ENCODE measurements around the gene EFNB2. TPM values are rescaled to one million over a fixed set of nuclear protein-coding genes. Genes with fewer than 3 reads are reported as not detected.

Gene EFNB2
- total RNA-seq, 1 experiment from 2014 or later: 0.07 TPM

- no peak for DNase-seq
- Histone ChIP-seq H3K27me3 (ENCODE audit: low read length) (no peaks in the 10 kb centered on the region), H3K9me2 (replicated peaks; ENCODE audit: insufficient read depth, low read length) (no peaks in the 10 kb centered on the region), H3K4me3 (ENCODE audit: low read length) (no peak overlapping the region), H3K4me2 (ENCODE audit: low read depth, low read length, poor library complexity, severe bottlenecking) (no peak overlapping the region), H3K4me1 (ENCODE audit: low read length) (peaks cover 46% of the 10 kb centered on the region), H2AFZ (ENCODE audit: low read length) (no peak overlapping the region), H4K20me1 (ENCODE audit: insufficient read depth, low read depth, low read length) (peaks cover 85% of the 10 kb centered on the region), H3K9ac (ENCODE audit: low read length) (no peak overlapping the region), H3K36me3 (ENCODE audit: insufficient read depth, low read length) (peaks cover 65% of the 10 kb centered on the region), H3K27ac (ENCODE audit: low read length) (no peak overlapping the region), H3K9me3 (ENCODE audit: low read length) (no peaks in the 10 kb centered on the region), H3K79me2 (ENCODE audit: low read length) (peaks cover 98% of the 10 kb centered on the region)
Measured at GRCh38 chr13:106558527-106558926, 23.1 kb upstream of the EFNB2 start.

GRCh38 chr13:106555631-106556328, 20.3 kb upstream of the EFNB2 start:
- Histone ChIP-seq H3K9ac (ENCODE audit: low read length) (no peak overlapping the region), H2AFZ (ENCODE audit: low read length) (no peak overlapping the region), H3K4me1 (ENCODE audit: low read length) (peaks cover 23% of the 10 kb centered on the region), H3K36me3 (ENCODE audit: insufficient read depth, low read length) (peaks cover 91% of the 10 kb centered on the region), H3K79me2 (ENCODE audit: low read length) (peaks cover 99% of the 10 kb centered on the region), H3K4me3 (ENCODE audit: low read length) (no peak overlapping the region), H3K27ac (ENCODE audit: low read length) (no peak overlapping the region), H3K9me2 (replicated peaks; ENCODE audit: insufficient read depth, low read length) (no peaks in the 10 kb centered on the region), H3K9me3 (ENCODE audit: low read length) (no peaks in the 10 kb centered on the region), H4K20me1 (ENCODE audit: insufficient read depth, low read depth, low read length) (peaks cover 86% of the 10 kb centered on the region), H3K4me2 (ENCODE audit: low read depth, low read length, poor library complexity, severe bottlenecking) (no peak overlapping the region), H3K27me3 (ENCODE audit: low read length) (no peaks in the 10 kb centered on the region)
- DNase-seq: peak; percentile 5

- Histone ChIP-seq H3K9me2 (replicated peaks; ENCODE audit: insufficient read depth, low read length) (no peaks in the 10 kb centered on the region), H3K4me2 (ENCODE audit: low read depth, low read length, poor library complexity, severe bottlenecking) (no peak overlapping the region), H3K79me2 (ENCODE audit: low read length) (peaks cover 97% of the 10 kb centered on the region), H3K36me3 (ENCODE audit: insufficient read depth, low read length) (peaks cover 65% of the 10 kb centered on the region), H3K4me1 (ENCODE audit: low read length) (no peaks in the 10 kb centered on the region), H3K4me3 (ENCODE audit: low read length) (no peak overlapping the region), H4K20me1 (ENCODE audit: insufficient read depth, low read depth, low read length) (peaks cover 80% of the 10 kb centered on the region), H3K27ac (ENCODE audit: low read length) (no peak overlapping the region), H3K9ac (ENCODE audit: low read length) (no peak overlapping the region), H3K27me3 (ENCODE audit: low read length) (no peaks in the 10 kb centered on the region), H3K9me3 (ENCODE audit: low read length) (no peaks in the 10 kb centered on the region), H2AFZ (ENCODE audit: low read length) (no peak overlapping the region)
- no peak for DNase-seq
Measured at GRCh38 chr13:106551751-106552150, 16.3 kb upstream of the EFNB2 start.

- no peak overlapping the region for H3K27ac ChIP-seq (ENCODE audit: low read length)
- H3K27me3 ChIP-seq (ENCODE audit: low read length): no peaks in the 10 kb centered on the region
- H3K9me3 ChIP-seq (ENCODE audit: low read length): no peaks in the 10 kb centered on the region
- H3K9ac ChIP-seq (ENCODE audit: low read length): no peak overlapping the region
- H3K79me2 ChIP-seq (ENCODE audit: low read length): peaks cover 97% of the 10 kb centered on the region
- no peak overlapping the region for H3K4me3 ChIP-seq (ENCODE audit: low read length)
- DNase-seq: no peak
- H2AFZ ChIP-seq (ENCODE audit: low read length): no peak overlapping the region
- H3K9me2 ChIP-seq (replicated peaks; ENCODE audit: insufficient read depth, low read length): no peaks in the 10 kb centered on the region
- no peaks in the 10 kb centered on the region for H3K4me1 ChIP-seq (ENCODE audit: low read length)
- H4K20me1 ChIP-seq (ENCODE audit: insufficient read depth, low read depth, low read length): peaks cover 79% of the 10 kb centered on the region
- peaks cover 62% of the 10 kb centered on the region for H3K36me3 ChIP-seq (ENCODE audit: insufficient read depth, low read length)
- H3K4me2 ChIP-seq (ENCODE audit: low read depth, low read length, poor library complexity, severe bottlenecking): no peak overlapping the region
Measured at GRCh38 chr13:106551350-106551749, 15.9 kb upstream of the EFNB2 start.

GRCh38 chr13:106550570-106551135, 15.2 kb upstream of the EFNB2 start:
- no peak overlapping the region for H3K4me2 ChIP-seq (ENCODE audit: low read depth, low read length, poor library complexity, severe bottlenecking)
- no peak overlapping the region for H2AFZ ChIP-seq (ENCODE audit: low read length)
- H3K9me2 ChIP-seq (replicated peaks; ENCODE audit: insufficient read depth, low read length): no peaks in the 10 kb centered on the region
- H3K27ac ChIP-seq (ENCODE audit: low read length): no peak overlapping the region
- no peaks in the 10 kb centered on the region for H3K27me3 ChIP-seq (ENCODE audit: low read length)
- H3K36me3 ChIP-seq (ENCODE audit: insufficient read depth, low read length): peaks cover 62% of the 10 kb centered on the region
- H3K9me3 ChIP-seq (ENCODE audit: low read length): no peaks in the 10 kb centered on the region
- DNase-seq: no peak
- H3K4me3 ChIP-seq (ENCODE audit: low read length): no peak overlapping the region
- no peak overlapping the region for H3K9ac ChIP-seq (ENCODE audit: low read length)
- no peaks in the 10 kb centered on the region for H3K4me1 ChIP-seq (ENCODE audit: low read length)
- H3K79me2 ChIP-seq (ENCODE audit: low read length): peaks cover 97% of the 10 kb centered on the region
- peaks cover 78% of the 10 kb centered on the region for H4K20me1 ChIP-seq (ENCODE audit: insufficient read depth, low read depth, low read length)

- H3K4me1 ChIP-seq (ENCODE audit: low read length): no peaks in the 10 kb centered on the region
- H3K4me2 ChIP-seq (ENCODE audit: low read depth, low read length, poor library complexity, severe bottlenecking): no peak overlapping the region
- no peak overlapping the region for H3K4me3 ChIP-seq (ENCODE audit: low read length)
- peaks cover 70% of the 10 kb centered on the region for H4K20me1 ChIP-seq (ENCODE audit: insufficient read depth, low read depth, low read length)
- H2AFZ ChIP-seq (ENCODE audit: low read length): no peak overlapping the region
- no peaks in the 10 kb centered on the region for H3K27me3 ChIP-seq (ENCODE audit: low read length)
- no peak for DNase-seq
- H3K79me2 ChIP-seq (ENCODE audit: low read length): peaks cover 85% of the 10 kb centered on the region
- peaks cover 60% of the 10 kb centered on the region for H3K36me3 ChIP-seq (ENCODE audit: insufficient read depth, low read length)
- no peak overlapping the region for H3K9ac ChIP-seq (ENCODE audit: low read length)
- H3K27ac ChIP-seq (ENCODE audit: low read length): no peak overlapping the region
- H3K9me3 ChIP-seq (ENCODE audit: low read length): no peaks in the 10 kb centered on the region
- H3K9me2 ChIP-seq (replicated peaks; ENCODE audit: insufficient read depth, low read length): no peaks in the 10 kb centered on the region
Measured at GRCh38 chr13:106548064-106548696, 12.7 kb upstream of the EFNB2 start.

GRCh38 chr13:106541826-106542225, 6.4 kb upstream of the EFNB2 start:
- H3K4me1 ChIP-seq (ENCODE audit: low read length): peaks cover 1% of the 10 kb centered on the region; the same call in 1 of the 2 replicates
- H3K79me2 ChIP-seq (ENCODE audit: low read length): peaks cover 24% of the 10 kb centered on the region
- H3K4me3 ChIP-seq (ENCODE audit: low read length): no peak overlapping the region
- no peaks in the 10 kb centered on the region for H3K9me3 ChIP-seq (ENCODE audit: low read length)
- no peak overlapping the region for H3K9ac ChIP-seq (ENCODE audit: low read length)
- no peak overlapping the region for H3K27ac ChIP-seq (ENCODE audit: low read length)
- DNase-seq: no peak
- no peaks in the 10 kb centered on the region for H3K27me3 ChIP-seq (ENCODE audit: low read length)
- H3K9me2 ChIP-seq (replicated peaks; ENCODE audit: insufficient read depth, low read length): no peaks in the 10 kb centered on the region
- H3K36me3 ChIP-seq (ENCODE audit: insufficient read depth, low read length): peaks cover 53% of the 10 kb centered on the region; the same call in 1 of the 2 replicates
- no peak overlapping the region for H2AFZ ChIP-seq (ENCODE audit: low read length)
- H3K4me2 ChIP-seq (ENCODE audit: low read depth, low read length, poor library complexity, severe bottlenecking): no peak overlapping the region
- peaks cover 29% of the 10 kb centered on the region for H4K20me1 ChIP-seq (ENCODE audit: insufficient read depth, low read depth, low read length)

- Histone ChIP-seq H3K9me3 (ENCODE audit: low read length) (no peaks in the 10 kb centered on the region), H2AFZ (ENCODE audit: low read length) (no peak overlapping the region), H3K4me1 (ENCODE audit: low read length) (peaks cover 12% of the 10 kb centered on the region), H3K4me3 (ENCODE audit: low read length) (no peak overlapping the region), H3K27ac (ENCODE audit: low read length) (no peak overlapping the region), H3K9me2 (replicated peaks; ENCODE audit: insufficient read depth, low read length) (no peaks in the 10 kb centered on the region), H3K36me3 (ENCODE audit: insufficient read depth, low read length) (peaks cover 45% of the 10 kb centered on the region; the same call in 1 of the 2 replicates), H4K20me1 (ENCODE audit: insufficient read depth, low read depth, low read length) (peaks cover 22% of the 10 kb centered on the region; the same call in 1 of the 2 replicates), H3K79me2 (ENCODE audit: low read length) (peaks cover 12% of the 10 kb centered on the region), H3K4me2 (ENCODE audit: low read depth, low read length, poor library complexity, severe bottlenecking) (no peak overlapping the region), H3K9ac (ENCODE audit: low read length) (no peak overlapping the region), H3K27me3 (ENCODE audit: low read length) (no peaks in the 10 kb centered on the region)
- DNase-seq: no peak
Measured at GRCh38 chr13:106540613-106541012, 5.2 kb upstream of the EFNB2 start.

Data from Karpas-422 (cell line).